Measurements from ENCODE around the gene ZNF302. TPM values are rescaled to one million over a fixed set of nuclear protein-coding genes. Genes with fewer than 3 reads are reported as not detected.
"Not testable (repeated sequence)": the region's sequence is repeated elsewhere in the genome, so short reads cannot be mapped to it uniquely, and the experiment has no call there.

Gene ZNF302
- total RNA-seq, 1 experiment from 2014 or later, result 26.4 TPM

GRCh38 chr19:34681478-34681877 lies 4.0 kb downstream of the ZNF302 start:
- ChIA-PET CTCF (no interaction called here), POLR2A (no interaction called here)
- Histone ChIP-seq H3K9me3 (ENCODE audit: control insufficient read depth, insufficient read depth, low read depth, low read length) (peaks cover 84% of the 10 kb centered on the region), H3K4me3 (ENCODE audit: low read depth in 2 of 2, low read length in 2 of 2) (no peak overlapping the region), H3K36me3 (ENCODE audit: control insufficient read depth, insufficient read depth, low read length) (peaks cover 10% of the 10 kb centered on the region; the same call in 1 of the 2 replicates), H3K27ac (ENCODE audit: low read length) (no peak overlapping the region), H3K27me3 (ENCODE audit: control insufficient read depth, insufficient read depth, low read length) (no peaks in the 10 kb centered on the region), H3K4me1 (ENCODE audit: control insufficient read depth, insufficient read depth, low read length) (peaks cover 6% of the 10 kb centered on the region; the same call in 1 of the 2 replicates)
- no TSS peak for BruUV-seq (replicated peaks)
- ATAC-seq, result no peak
- in situ Hi-C loops (cut with HindIII; ENCODE audit: low pct_unique_long_range_greater_than_20kb, low sequenced_read_pairs), result no loop called here
- intact Hi-C loops (cut with micrococcal nuclease; ENCODE audit: unreplicated experiment), result no loop called here
- no peak for DNase-seq (ENCODE audit: low read depth, low spot score)
- TF ChIP-seq TCF7L2 (IDR thresholded peaks at IDR 0.05; ENCODE audit: low read depth, low read length) (no peak), POLR2AphosphoS5 (IDR thresholded peaks at IDR 0.05; ENCODE audit: low read depth, low read length) (no peak), REST (IDR thresholded peaks at IDR 0.05; ENCODE audit: insufficient read depth in 1 of 2, low read depth in 2 of 2, low read length in 1 of 2) (no peak), CTCF (IDR thresholded peaks at IDR 0.05) (no peak), SIN3A (IDR thresholded peaks at IDR 0.05; ENCODE audit: borderline replicate concordance, insufficient read depth, low read depth, low read length) (no peak)

- H3K27ac ChIP-seq (ENCODE audit: low read length); POLR2A ChIA-PET; H3K4me3 ChIP-seq (ENCODE audit: low read depth in 2 of 2, low read length in 2 of 2); intact Hi-C loops (cut with micrococcal nuclease; ENCODE audit: unreplicated experiment); H3K27me3 ChIP-seq (ENCODE audit: control insufficient read depth, insufficient read depth, low read length); DNase-seq (ENCODE audit: low read depth, low spot score); H3K4me1 ChIP-seq (ENCODE audit: control insufficient read depth, insufficient read depth, low read length); BruUV-seq (replicated peaks); ATAC-seq; CTCF ChIA-PET: not testable (repeated sequence)
- in situ Hi-C loops (cut with HindIII; ENCODE audit: low pct_unique_long_range_greater_than_20kb, low sequenced_read_pairs), result loop anchor here (5.0 kb wide), 1 partner anchor 52 kb away; no protein-coding TSS in a partner anchor
- peaks cover 69% of the 10 kb centered on the region for H3K9me3 ChIP-seq (ENCODE audit: control insufficient read depth, insufficient read depth, low read depth, low read length)
- H3K36me3 ChIP-seq (ENCODE audit: control insufficient read depth, insufficient read depth, low read length), result peaks cover 10% of the 10 kb centered on the region; the same call in 1 of the 2 replicates
Observed at GRCh38 chr19:34685266-34685665, 7.8 kb downstream of the ZNF302 start.

- CTCF ChIA-PET, result no interaction called here
- ATAC-seq, result 0 out of 2 replicates have a peak, but pooled peaks have one; percentile 26
- H3K27me3 ChIP-seq (ENCODE audit: control insufficient read depth, insufficient read depth, low read length), result no peaks in the 10 kb centered on the region
Observed at GRCh38 chr19:34686455-34686854, 9.0 kb downstream of the ZNF302 start.

More at GRCh38 chr19:34686455-34686854, 9.0 kb downstream of the ZNF302 start:
- intact Hi-C loops (cut with micrococcal nuclease; ENCODE audit: unreplicated experiment) (no loop called here), in situ Hi-C loops (cut with HindIII; ENCODE audit: low pct_unique_long_range_greater_than_20kb, low sequenced_read_pairs) (loop anchor here (5.0 kb wide), 1 partner anchor 51 kb away; no protein-coding TSS in a partner anchor)
- no TSS peak for BruUV-seq (replicated peaks)
- Histone ChIP-seq H3K9me3 (ENCODE audit: control insufficient read depth, insufficient read depth, low read depth, low read length) (peaks cover 58% of the 10 kb centered on the region), H3K36me3 (ENCODE audit: control insufficient read depth, insufficient read depth, low read length) (peaks cover 10% of the 10 kb centered on the region; the same call in 1 of the 2 replicates), H3K4me1 (ENCODE audit: control insufficient read depth, insufficient read depth, low read length) (no peaks in the 10 kb centered on the region), H3K27ac (ENCODE audit: low read length) (no peak overlapping the region), H3K4me3 (ENCODE audit: low read depth in 2 of 2, low read length in 2 of 2) (no peak overlapping the region)
- DNase-seq (ENCODE audit: low read depth, low spot score), result no peak
- POLR2A ChIA-PET, result interaction anchor here (0.6 kb wide), 1 partner anchor 12 kb away, joined by 3 read pairs; no protein-coding TSS in a partner anchor
- TF ChIP-seq SIN3A (IDR thresholded peaks at IDR 0.05; ENCODE audit: borderline replicate concordance, insufficient read depth, low read depth, low read length) (no peak), POLR2AphosphoS5 (IDR thresholded peaks at IDR 0.05; ENCODE audit: low read depth, low read length) (no peak), TCF7L2 (IDR thresholded peaks at IDR 0.05; ENCODE audit: low read depth, low read length) (no peak), REST (IDR thresholded peaks at IDR 0.05; ENCODE audit: insufficient read depth in 1 of 2, low read depth in 2 of 2, low read length in 1 of 2) (no peak), CTCF (IDR thresholded peaks at IDR 0.05) (no peak)

Measured in Panc1 (cell line).